K562 (cell line): ENCODE data around the gene BEND6. TPM values are rescaled to one million over a fixed set of nuclear protein-coding genes. Genes with fewer than 3 reads are reported as not detected.

ENCODE experiments used
- ARID1B ChIP-seq: fragments of 450-650 bp; IDR thresholded peaks from 2 replicates; pipeline ENCODE4 v1.6.1; 2016; ENCODE audit warnings: antibody characterized with exemption, mild to moderate bottlenecking, inconsistent platforms
- CBFA2T2 ChIP-seq: fragments of 450-650 bp; conservative IDR thresholded peaks from 2 replicates; pipeline ENCODE4 v1.6.1; 2017; ENCODE audit warnings: mild to moderate bottlenecking
- CBFA2T3 ChIP-seq: fragments of 450-650 bp; IDR thresholded peaks from 2 replicates; pipeline ENCODE4 v1.6.1; 2017
- CBX3 ChIP-seq, 2 experiments: IDR thresholded peaks; 1 replicate in 1 of 2; 2 replicates in 1 of 2; pipeline ENCODE4 v1.6.1; 2012; ENCODE audit warnings: inconsistent platforms in 2 of 2, low read length in 2 of 2, borderline replicate concordance in 1 of 2, control low read depth in 1 of 2
- DPF2 ChIP-seq: fragments of 450-650 bp; IDR thresholded peaks from 2 replicates; pipeline ENCODE4 v1.6.1; 2016
- ERF ChIP-seq: fragments of 450-650 bp; formaldehyde crosslinking; IDR thresholded peaks from 2 replicates; pipeline ENCODE4 v1.4.0; 2020; ENCODE audit warnings: mild to moderate bottlenecking, mixed read lengths
- FOXA1 ChIP-seq: fragments of 450-650 bp; IDR thresholded peaks from 2 replicates; pipeline ENCODE4 v1.6.1; 2016; ENCODE audit warnings: mild to moderate bottlenecking, borderline replicate concordance
- FOXA3 ChIP-seq, 2 experiments: fragments of 450-650 bp in 1 of 2; sonication (generic) in 1 of 2; formaldehyde crosslinking; IDR thresholded peaks in 1 of 2; conservative IDR thresholded peaks in 1 of 2; 2 replicates each; pipeline versions ENCODE4 v1.4.0 to v1.8.0; 2020 to 2022; ENCODE audit warnings: mild to moderate bottlenecking in 2 of 2, missing genetic modification reagents in 1 of 2
- MECOM ChIP-seq: fragments of 250-450 bp; sonication (Bioruptor Pico); IDR thresholded peaks from 2 replicates; pipeline ENCODE4 v1.8.0; 2022; ENCODE audit warnings: inconsistent platforms
- MTA2 ChIP-seq: fragments of 450-650 bp; IDR thresholded peaks from 2 replicates; pipeline ENCODE4 v1.6.1; 2016; ENCODE audit warnings: low read depth
- NCOR1 ChIP-seq: fragments of 450-650 bp; IDR thresholded peaks from 2 replicates; pipeline ENCODE4 v1.6.1; 2016; ENCODE audit warnings: mild to moderate bottlenecking, moderate library complexity
- RCOR1 ChIP-seq, 2 experiments: IDR thresholded peaks; 2 replicates each; pipeline ENCODE4 v1.6.1; 2012; ENCODE audit warnings: low read depth in 2 of 2, low read length in 2 of 2, borderline replicate concordance in 1 of 2, improper control_type of control experiment in 1 of 2
- SMARCE1 ChIP-seq: fragments of 450-650 bp; IDR thresholded peaks from 2 replicates; pipeline ENCODE4 v1.7.1; 2016; ENCODE audit warnings: mild to moderate bottlenecking
- SOX6 ChIP-seq: fragments of 450-650 bp; IDR thresholded peaks from 2 replicates; pipeline ENCODE4 v1.6.1; 2014; ENCODE audit warnings: mild to moderate bottlenecking
- STAT5A ChIP-seq: IDR thresholded peaks from 2 replicates; pipeline ENCODE4 v1.6.1; 2012; ENCODE audit warnings: low read length, inconsistent platforms, borderline replicate concordance
- TCF7 ChIP-seq: sonication (generic); IDR thresholded peaks from 2 replicates; pipeline ENCODE4 v1.6.1; 2016; ENCODE audit warnings: antibody characterized with exemption, borderline replicate concordance
- TCFL5 ChIP-seq: fragments of 250-450 bp; sonication (Bioruptor Pico); conservative IDR thresholded peaks from 2 replicates; pipeline ENCODE4 v1.6.1; 2021; ENCODE audit warnings: mild to moderate bottlenecking, moderate library complexity, matching md5 sums
- TEAD4 ChIP-seq, 2 experiments: sonication (generic) in 1 of 2; formaldehyde crosslinking in 1 of 2; IDR thresholded peaks; 2 replicates each; pipeline versions ENCODE4 v1.6.1 to v1.8.0; 2012 to 2022; ENCODE audit warnings: borderline replicate concordance in 1 of 2, inconsistent platforms in 1 of 2, low read length in 1 of 2, mild to moderate bottlenecking in 1 of 2, missing genetic modification reagents in 1 of 2
- TRIM28 ChIP-seq: fragments of 450-650 bp; IDR thresholded peaks from 2 replicates; pipeline ENCODE4 v1.6.1; 2017
- polyA plus RNA-seq, 8 experiments: library from polyadenylated mRNA; depleted of rRNA in 4 of 8; stranded (reverse) in 5 of 8; unstranded in 3 of 8; fragments of >200 nt; fragmentation: Nextera tagmentation in 2 of 8; fragmentation: Illumina TruSeq in 1 of 8; extraction: Ambion mirVana in 2 of 8; extraction: Trizol in 1 of 8; gene quantifications; 2 replicates each; pipeline versions ENCODE4 v1.2.1 to v1.2.3, GENCODE V29; 2011 to 2014; ENCODE audit warnings: inconsistent platforms in 1 of 8, missing spikeins in 1 of 8
- total RNA-seq, 7 experiments: library from RNA; depleted of rRNA in 6 of 7; stranded (reverse); fragments of >200 nt in 6 of 7; fragmentation: Illumina TruSeq in 2 of 7; extraction: Trizol in 2 of 7; gene quantifications; 2 replicates each; pipeline versions ENCODE4 v1.2.1 to v1.2.3, GENCODE V29; 2011 to 2021; ENCODE audit warnings: low replicate concordance in 1 of 7
- TF ChIP-seq, protein P1 (sequence below): fragments of 450-650 bp; IDR thresholded peaks from 2 replicates; pipeline ENCODE4 v1.6.1; 2017; ENCODE audit warnings: antibody characterized with exemption, mild to moderate bottlenecking
- TF ChIP-seq, protein P2 (sequence below), 2 experiments: fragments of 450-650 bp in 1 of 2; sonication (generic) in 1 of 2; formaldehyde crosslinking; conservative IDR thresholded peaks; 2 replicates each; pipeline versions ENCODE4 v1.4.0 to v1.8.1; 2020 to 2022; ENCODE audit warnings: mild to moderate bottlenecking in 1 of 2, missing genetic modification reagents in 1 of 2
- TF ChIP-seq, protein P3 (sequence below): sonication (generic); IDR thresholded peaks from 2 replicates; pipeline ENCODE4 v1.6.1; 2016
- TF ChIP-seq, protein P4 (sequence below): fragments of 200-800 bp; sonication (Bioruptor generic); IDR thresholded peaks from 2 replicates; pipeline ENCODE4 v1.6.1; 2017; ENCODE audit warnings: missing genetic modification characterization, missing compliant biosample characterization

The BEND6 gene
- total and polyA plus RNA-seq, 9 of the 15 experiments (the other 6 are each of a cell fraction or from before 2014, with no cell fraction given) = 0.37 to 4.0 (median 1.1) TPM

DNA sequence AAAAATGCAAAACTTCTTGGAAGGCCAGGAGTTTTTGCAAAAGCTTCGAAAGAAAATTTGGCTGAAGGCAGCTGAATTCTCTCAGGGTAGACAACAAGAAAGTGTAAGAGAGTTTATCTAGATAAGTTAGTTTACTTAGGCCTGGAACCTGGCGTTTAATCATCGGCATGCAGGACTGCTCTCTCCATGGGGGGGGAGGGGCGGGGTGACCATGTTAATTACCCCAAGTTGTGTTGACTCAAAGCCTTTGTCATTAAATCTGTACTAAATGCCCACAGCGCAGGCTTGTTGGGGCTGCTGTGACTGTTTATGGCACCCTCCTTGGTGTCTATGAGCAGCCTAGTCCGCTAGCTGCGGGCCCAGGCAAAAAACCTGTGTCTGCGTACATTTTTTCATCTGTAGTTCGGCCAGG, 115.0 kb downstream of the BEND6 start (continued):
- TF ChIP-seq ERF (CRISPR knock-in tag) (no peak), TEAD4 (IDR thresholded peaks at IDR 0.05; ENCODE audit: low read length) (peak; percentile 70), TEAD4 (CRISPR knock-in tag; IDR thresholded peaks at IDR 0.05; ENCODE audit: borderline replicate concordance) (no peak), TCFL5 (no peak), FOXA3 (CRISPR knock-in tag; conservative IDR thresholded peaks at IDR 0.05 in 1 of 2, IDR thresholded peaks at IDR 0.05 in 1 of 2) (peak; percentile 82 to 87; a peak in 3 of 4 replicates), TRIM28 (peak; percentile 74), SMARCE1 (peak; percentile 32; the same call in 1 of the 2 replicates), MTA2 (peak; percentile 52; the same call in 1 of the 2 replicates), TCF7 (no peak), CBFA2T2 (peak; percentile 64), STAT5A (peak; percentile 35; the same call in 1 of the 2 replicates), NCOR1 (0 out of 2 replicates have a peak, but pooled peaks have one; percentile 36), FOXA1 (peak; percentile 37; the same call in 1 of the 2 replicates), MECOM (CRISPR knock-in tag) (no peak), CBX3 (IDR thresholded peaks at IDR 0.05; ENCODE audit: borderline replicate concordance in 1 of 2, low read length in 2 of 2) (peak in 1 of 2 experiments; percentile 63; a peak in 2 of 3 replicates), ARID1B (peak; percentile 71), RCOR1 (IDR thresholded peaks at IDR 0.05; ENCODE audit: borderline replicate concordance in 1 of 2, low read depth in 2 of 2, low read length in 2 of 2) (peak in 1 of 2 experiments; percentile 31; a peak in 1 of 4 replicates), SOX6 (peak; percentile 56; the same call in 1 of the 2 replicates), CBFA2T3 (peak; percentile 78), DPF2 (peak; percentile 68)
- TF ChIP-seq, protein P1, sequence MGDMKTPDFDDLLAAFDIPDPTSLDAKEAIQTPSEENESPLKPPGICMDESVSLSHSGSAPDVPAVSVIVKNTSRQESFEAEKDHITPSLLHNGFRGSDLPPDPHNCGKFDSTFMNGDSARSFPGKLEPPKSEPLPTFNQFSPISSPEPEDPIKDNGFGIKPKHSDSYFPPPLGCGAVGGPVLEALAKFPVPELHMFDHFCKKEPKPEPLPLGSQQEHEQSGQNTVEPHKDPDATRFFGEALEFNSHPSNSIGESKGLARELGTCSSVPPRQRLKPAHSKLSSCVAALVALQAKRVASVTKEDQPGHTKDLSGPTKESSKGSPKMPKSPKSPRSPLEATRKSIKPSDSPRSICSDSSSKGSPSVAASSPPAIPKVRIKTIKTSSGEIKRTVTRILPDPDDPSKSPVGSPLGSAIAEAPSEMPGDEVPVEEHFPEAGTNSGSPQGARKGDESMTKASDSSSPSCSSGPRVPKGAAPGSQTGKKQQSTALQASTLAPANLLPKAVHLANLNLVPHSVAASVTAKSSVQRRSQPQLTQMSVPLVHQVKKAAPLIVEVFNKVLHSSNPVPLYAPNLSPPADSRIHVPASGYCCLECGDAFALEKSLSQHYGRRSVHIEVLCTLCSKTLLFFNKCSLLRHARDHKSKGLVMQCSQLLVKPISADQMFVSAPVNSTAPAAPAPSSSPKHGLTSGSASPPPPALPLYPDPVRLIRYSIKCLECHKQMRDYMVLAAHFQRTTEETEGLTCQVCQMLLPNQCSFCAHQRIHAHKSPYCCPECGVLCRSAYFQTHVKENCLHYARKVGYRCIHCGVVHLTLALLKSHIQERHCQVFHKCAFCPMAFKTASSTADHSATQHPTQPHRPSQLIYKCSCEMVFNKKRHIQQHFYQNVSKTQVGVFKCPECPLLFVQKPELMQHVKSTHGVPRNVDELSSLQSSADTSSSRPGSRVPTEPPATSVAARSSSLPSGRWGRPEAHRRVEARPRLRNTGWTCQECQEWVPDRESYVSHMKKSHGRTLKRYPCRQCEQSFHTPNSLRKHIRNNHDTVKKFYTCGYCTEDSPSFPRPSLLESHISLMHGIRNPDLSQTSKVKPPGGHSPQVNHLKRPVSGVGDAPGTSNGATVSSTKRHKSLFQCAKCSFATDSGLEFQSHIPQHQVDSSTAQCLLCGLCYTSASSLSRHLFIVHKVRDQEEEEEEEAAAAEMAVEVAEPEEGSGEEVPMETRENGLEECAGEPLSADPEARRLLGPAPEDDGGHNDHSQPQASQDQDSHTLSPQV = 0 out of 2 replicates have a peak, but pooled peaks have one; percentile 13
- TF ChIP-seq, protein P2, sequence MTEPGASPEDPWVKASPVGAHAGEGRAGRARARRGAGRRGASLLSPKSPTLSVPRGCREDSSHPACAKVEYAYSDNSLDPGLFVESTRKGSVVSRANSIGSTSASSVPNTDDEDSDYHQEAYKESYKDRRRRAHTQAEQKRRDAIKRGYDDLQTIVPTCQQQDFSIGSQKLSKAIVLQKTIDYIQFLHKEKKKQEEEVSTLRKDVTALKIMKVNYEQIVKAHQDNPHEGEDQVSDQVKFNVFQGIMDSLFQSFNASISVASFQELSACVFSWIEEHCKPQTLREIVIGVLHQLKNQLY (CRISPR knock-in tag; conservative IDR thresholded peaks at IDR 0.05) = no peak
- TF ChIP-seq, protein P3, sequence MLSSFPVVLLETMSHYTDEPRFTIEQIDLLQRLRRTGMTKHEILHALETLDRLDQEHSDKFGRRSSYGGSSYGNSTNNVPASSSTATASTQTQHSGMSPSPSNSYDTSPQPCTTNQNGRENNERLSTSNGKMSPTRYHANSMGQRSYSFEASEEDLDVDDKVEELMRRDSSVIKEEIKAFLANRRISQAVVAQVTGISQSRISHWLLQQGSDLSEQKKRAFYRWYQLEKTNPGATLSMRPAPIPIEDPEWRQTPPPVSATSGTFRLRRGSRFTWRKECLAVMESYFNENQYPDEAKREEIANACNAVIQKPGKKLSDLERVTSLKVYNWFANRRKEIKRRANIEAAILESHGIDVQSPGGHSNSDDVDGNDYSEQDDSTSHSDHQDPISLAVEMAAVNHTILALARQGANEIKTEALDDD = peak; percentile 89
- TF ChIP-seq, protein P4, sequence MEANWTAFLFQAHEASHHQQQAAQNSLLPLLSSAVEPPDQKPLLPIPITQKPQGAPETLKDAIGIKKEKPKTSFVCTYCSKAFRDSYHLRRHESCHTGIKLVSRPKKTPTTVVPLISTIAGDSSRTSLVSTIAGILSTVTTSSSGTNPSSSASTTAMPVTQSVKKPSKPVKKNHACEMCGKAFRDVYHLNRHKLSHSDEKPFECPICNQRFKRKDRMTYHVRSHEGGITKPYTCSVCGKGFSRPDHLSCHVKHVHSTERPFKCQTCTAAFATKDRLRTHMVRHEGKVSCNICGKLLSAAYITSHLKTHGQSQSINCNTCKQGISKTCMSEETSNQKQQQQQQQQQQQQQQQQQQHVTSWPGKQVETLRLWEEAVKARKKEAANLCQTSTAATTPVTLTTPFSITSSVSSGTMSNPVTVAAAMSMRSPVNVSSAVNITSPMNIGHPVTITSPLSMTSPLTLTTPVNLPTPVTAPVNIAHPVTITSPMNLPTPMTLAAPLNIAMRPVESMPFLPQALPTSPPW (CRISPR knock-in tag) = 0 out of 2 replicates have a peak, but pooled peaks have one; percentile 15
